ENCODE measurements around the gene WWOX.

The WWOX gene

DNA sequence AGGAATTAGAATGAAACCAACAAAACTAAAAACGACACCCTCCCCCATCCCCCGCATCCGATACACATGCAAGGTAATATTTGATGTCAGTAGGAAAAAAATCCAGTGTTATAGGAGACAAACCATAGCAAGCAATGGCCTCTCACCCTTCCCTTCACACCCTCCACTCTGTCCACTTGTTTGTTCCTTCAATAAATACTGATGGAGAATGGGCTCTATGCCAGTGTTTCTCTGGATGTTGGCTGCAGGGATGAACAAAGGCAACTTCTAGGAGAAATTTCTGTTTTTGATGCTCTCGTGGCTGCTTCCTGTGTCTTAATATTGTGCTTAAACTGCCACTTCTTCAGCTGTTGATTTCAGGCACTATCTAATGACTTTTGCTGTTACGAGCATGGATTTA is 98.8 kb downstream of the WWOX start:
- DNase-seq = no peak

DNA sequence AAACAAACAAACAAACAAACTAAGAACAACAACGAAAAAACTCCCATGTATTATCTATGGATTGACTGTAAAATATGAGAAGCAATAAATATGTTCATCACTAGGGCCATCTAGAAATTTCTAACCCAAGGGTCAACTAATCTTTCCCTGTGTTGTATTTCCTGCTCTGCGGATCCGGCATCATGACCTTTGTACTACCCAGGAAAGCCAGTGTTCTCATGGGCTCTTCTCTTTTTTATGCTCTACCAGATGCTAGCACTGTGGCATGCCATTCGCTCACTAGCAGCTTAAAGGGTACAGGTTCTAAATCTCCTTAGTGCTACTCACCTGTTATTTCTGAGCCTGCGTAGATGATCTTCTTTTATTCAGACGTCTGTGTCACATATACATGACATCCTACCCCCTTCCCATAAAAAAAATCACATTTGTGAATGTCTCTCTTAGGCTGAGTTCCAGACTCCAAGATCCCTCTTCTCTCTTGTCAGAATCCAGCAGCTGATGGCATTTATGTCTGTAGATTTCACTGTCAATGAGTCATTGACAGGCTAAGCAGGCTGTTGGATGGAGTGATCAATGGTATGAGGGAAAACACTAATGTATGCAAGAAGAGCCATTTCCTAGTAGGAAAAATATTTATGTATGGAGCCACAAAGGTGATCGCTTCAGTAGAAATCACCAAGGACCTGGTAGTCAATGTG is 100.0 kb downstream of the WWOX start:
- no peak for DNase-seq

DNA sequence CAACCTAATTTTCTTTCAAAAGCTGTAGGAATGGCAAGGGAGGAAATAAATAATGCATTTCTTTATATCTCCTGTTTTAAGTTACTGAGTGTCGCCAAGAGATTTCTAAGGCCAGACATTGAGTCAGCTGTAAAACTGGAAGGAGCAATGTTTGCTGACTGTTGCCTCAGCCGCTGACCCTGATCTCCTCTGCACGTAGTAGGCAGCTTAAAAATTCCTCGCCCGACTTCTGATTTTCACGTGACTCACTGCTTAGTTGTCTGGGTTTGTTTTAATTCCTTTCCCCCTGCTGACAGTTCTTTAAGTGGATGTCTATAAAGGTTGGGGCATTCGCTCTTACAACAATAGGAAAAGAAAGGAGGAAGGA is 100.6 kb downstream of the WWOX start:
- no peak for DNase-seq

DNA sequence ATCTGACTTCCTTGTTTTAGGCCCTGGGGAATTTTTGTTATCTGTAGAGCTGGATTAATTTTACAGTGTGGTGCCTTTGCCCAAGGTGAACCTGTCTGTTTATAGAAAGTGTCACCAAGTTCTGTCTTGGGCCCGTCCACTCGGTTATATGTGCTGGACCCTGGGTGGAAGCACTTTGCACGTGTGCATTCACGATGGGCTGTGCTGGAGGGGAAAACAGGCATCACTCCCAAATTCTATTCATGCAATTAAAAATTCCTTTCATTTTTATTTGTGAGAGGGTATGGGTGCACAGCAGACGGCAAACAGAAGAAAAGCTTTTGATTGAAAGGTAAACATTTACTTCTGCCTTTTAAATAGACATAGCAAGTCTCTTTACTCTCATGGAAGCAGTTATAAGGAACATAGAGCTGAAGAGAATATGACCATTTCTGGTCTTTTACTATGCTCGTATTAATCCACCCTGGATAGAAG is 101.2 kb downstream of the WWOX start:
- no peak for DNase-seq

DNA sequence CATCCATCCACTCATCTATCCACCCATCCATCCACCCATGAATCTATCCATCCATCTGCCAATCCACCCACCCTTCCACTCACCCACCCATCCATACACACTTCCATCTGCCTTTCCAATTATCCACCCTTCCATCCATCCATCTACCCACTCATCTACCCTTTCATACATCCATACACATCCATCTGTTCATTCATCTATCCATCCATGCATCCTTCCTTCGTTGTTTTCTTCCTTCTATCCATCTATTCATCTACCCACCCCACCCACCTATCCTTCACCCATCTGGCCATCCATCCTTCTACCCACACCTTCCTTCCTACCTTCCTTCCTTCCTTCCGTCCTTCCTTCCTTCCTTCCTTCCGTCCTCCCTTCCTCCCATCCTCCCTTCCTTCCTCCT is 106.1 kb downstream of the WWOX start:
- no peak for DNase-seq

DNA sequence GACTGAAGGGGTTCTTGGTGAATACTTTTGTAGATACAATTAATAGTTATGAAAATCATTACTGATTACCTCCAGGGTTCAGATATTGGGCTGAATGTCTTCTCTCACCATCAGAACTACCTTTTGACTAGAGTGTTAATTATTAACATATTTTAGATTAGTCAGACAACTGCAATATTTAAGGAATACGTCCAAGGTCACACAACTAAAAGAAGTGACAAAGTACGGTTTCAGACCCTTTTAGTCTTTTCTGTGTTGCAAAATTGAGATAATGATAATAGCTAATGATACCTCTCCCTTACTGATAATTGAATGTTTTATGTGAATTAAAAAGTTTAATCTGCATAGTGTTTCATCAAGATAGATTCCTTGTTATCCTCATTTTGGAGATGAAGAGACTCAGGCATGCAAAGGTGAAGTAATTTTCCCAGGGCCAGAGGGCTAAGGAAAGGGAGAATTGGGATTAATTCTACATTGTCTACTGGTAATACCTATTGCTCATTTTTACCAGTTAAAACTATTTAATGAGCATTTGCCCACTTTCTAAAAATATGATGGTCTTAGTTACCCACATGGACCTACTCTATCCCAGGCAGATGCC is 107.3 kb downstream of the WWOX start:
- DNase-seq = no peak

DNA sequence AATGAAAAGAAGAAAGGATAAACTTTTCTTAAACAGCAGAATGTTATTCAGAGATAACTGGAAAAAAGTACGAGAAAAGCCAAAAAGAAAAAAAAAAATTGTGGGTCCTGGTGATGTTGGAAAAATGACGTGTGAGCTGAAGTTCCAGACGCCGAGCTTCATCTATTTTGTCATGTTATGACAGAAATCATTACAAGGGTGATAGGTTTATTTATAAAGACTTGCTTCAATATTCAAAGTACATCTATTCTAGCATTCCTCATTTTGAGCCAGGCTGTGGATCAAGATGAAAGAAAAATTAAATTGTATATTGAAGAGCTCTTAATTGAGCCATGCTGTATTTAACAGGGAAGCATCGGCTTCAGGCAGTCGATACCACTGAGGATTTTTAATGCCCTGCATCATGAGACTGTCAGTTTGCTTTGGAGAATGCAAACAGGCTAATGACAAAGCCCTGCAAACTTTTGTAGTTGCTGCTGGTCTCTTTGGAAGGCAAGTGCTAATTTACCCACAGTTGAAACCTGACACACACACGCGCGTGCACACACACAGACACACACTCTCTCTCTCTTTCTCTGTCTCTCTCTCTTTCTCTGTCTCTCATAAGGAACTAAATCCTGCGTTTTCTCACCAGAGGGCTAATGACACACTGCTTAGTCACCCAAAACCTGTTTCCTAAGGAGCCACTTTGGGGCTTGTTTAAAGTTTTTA is 110.7 kb downstream of the WWOX start:
- DNase-seq = no peak

DNA sequence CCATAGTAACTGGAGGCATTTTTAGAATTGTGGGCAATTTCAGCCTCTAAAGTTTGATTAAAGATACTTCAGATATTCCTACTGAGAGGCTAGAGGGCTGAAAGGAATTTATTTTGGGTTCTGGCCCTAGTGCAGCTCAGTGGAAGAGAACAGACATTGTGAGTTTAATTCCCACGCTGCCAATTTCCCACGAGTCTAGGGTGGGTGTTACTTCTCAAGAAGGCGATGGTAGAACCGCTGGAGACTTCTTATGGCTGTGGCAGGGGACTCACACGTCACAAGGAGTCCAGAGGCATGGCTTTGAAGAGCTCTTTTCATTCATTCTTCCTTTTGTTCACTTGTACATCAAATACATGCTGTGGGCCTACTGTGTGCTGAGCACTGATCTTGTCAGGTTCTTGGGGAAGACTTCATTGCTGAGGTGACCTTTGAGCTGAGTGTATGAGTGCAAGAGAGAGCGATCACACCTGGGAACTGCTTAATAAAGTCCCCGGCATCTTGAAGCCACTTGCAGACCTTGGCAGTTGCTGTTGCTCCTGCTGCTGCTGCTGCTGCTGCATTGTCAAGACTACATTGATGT is 111.7 kb downstream of the WWOX start:
- no peak for DNase-seq

DNA sequence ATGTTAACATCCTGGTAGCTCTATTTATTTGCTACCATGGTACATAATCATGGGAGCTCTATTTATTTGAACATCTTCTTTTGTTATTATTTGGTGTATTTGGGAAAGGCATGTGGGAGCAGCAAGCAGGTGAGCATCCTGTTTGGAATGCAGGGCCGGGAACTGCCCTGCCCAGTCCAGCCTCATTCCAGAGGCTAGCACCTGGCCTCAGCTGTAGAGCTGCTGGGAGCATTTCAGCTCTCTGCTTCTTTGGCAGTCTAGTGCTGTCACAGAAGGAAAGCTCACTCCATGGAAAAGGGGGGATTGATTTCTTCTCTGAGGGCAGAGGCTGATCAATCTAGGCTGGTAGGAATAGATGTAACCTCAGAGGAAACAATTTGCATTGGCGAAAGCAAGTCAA is 112.5 kb downstream of the WWOX start:
- DNase-seq = no peak

DNA sequence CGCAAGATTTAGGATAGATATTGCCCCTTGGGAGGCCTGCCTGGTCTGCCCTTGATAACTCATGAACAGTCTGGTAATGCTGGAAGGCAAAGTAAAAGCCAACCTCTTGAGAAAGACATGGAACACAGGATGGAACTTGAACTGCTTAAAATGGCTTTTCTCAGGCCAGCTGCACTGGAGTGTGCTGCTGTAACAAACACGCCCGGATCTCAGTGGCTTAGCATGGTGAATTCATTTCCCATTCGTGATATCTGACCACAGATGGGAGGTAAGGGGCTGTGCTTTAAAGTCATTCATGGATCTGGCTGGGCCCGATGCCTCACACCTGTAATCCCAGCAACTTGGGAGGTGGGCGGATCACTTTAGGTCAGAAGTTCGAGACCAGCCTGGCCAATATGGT is 113.2 kb downstream of the WWOX start:
- DNase-seq = no peak

DNA sequence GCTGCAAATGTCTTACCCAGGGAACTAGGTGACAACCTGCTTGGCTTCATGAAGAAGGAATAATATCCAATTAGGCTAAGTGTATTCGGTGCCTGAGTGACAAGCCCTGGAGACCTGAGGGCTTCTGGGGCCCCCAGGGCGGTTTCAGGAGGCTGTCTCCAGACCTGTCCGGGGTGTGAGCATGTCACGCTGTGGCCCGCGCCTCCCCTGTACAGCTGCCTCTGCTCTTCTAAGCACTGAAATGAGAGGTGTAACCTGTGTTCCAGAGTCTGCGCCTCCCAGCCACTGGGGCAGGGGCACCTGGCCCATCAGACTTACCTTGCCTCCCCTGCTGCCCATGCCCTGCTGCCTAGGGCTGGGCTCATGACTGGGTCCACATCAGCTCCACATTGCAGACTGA is 114.3 kb downstream of the WWOX start:
- DNase-seq = no peak

DNA sequence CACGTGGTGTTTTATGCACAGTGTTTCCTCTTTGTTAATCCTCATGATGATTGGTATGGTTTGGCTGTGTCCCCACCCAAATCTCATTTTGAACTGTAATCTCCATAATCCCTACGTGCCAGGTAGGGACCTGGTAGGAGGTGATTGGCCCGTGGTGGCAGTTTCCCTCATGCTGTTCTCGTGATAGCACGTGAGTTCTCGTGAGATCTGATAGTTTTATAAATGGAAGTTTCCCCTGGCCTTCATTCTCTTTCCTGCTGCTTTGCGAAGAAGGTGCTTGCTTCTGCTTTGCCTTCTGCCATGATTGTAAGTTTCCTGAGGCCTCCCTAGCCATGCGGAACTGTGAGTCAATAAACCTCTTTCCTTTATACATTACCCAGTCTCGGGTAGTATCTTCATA is 115.8 kb downstream of the WWOX start:
- DNase-seq = no peak

DNA sequence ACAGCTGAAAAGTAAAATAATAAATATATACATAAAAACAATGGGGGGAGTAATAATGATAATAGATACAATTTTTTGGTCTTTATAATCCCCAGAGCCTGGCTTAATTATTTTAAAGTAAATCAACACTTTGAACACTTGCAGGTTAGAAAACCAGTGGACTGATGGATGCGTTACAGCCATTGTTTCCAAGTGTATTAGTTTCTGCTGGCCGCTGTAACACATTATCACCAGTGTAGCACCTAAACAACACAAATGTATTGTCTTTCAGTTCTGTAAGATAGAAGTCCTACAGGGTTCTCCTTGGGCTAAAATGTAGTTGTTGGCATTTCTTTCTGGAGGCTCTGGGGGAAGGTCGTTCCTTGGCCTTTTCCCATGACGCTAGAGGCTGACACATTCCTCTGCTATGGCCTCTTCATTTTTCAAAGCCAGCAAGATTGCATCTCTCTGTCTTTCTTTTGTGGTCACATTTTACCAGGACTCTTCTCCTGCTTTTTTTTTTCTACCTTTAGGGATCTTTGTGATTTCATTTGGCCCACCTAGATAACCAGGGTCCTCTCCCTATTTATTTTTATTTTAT is 116.8 kb downstream of the WWOX start:
- no peak for DNase-seq

DNA sequence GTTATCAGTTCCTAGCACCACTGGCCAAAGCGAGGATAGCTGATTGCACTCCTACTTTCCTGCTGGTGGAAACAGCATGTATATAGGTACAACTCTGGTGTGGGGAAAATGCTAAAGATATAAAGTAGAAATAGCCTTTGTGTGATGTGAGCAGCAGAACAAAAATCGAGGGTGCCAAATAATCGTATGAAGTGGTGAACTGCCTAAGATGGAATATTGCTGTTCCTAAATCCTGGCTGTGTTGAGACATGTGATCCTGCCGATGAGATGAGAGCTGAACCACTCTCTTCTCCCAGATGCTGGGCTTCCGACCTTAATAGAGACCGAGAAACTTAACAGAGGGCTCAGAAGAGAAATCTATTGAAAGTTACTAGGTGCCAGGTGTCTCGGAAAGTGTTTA is 117.8 kb downstream of the WWOX start:
- DNase-seq = no peak

DNA sequence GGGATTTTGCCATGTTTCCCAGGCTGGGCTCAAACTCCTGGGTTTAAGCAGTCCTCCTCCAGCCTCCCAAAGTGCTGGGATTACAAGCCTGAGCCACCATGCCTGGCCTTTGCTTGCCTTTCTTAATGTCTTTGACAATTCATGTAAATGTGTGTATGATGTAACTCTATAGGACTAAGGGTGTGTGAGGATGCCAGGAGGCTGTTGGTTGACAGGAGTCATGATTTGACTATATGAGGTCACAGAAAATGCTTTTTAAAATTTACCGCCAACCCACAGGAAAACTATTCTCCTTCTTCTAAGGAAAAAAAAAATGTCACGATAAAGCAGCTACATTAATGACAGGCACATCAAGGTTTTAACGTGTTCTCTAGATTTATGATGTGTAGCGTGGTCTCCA is 118.8 kb downstream of the WWOX start:
- no peak for DNase-seq

DNA sequence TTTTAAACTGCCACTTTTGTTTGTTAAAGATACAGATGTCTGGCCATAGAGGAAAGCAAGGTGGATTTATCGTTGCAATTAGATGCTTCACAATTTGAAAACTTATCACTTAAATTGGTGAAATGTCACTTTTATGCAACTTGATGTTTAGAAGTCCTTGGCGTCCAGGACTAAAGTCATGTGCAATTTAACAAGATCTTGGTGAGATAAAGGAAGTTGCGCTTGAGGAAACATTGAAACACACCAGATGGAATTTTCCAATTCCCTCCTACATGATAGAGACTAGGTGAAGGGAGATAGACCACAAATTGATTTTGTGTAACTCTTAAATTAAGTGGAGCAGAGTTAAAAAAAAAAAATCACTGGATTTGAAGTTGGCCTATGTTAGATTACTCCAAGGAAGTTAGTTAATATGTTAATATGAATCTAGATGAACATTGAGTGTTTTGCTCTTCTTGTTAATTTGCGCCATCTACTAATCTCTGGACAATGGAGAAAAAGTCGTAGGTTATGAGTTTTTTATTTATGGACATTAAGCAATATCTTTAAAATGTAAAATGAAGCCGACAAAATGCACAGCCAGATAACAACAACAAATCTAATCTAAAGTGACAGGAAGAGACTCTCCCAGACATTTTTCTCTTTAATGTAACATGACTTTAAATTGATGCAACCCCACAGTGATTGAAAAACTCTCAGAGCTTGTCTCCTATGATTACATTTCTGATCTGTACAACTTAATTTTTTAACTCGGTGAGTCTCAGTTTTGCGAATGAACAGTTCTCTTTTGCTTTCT is 119.6 kb downstream of the WWOX start:
- DNase-seq = no peak

DNA sequence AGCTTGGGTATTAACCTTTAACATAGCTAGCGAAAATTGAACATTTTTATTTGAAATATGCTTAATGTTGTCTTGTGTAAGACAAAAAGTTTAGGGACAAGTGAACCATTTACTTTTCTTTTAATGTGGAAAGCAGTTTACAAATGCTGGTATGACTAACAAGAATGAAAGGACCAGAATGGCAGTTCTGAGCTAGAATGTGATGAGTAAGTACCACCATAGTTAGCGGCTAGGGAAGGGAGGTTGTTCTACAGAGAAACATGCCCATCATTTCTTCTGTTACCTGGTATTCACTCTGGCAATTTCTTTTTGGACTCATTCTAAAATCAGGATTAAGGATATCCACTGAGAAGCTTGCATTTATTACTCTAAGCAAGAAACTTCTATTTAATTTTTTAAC is 121.1 kb downstream of the WWOX start:
- no peak for DNase-seq

DNA sequence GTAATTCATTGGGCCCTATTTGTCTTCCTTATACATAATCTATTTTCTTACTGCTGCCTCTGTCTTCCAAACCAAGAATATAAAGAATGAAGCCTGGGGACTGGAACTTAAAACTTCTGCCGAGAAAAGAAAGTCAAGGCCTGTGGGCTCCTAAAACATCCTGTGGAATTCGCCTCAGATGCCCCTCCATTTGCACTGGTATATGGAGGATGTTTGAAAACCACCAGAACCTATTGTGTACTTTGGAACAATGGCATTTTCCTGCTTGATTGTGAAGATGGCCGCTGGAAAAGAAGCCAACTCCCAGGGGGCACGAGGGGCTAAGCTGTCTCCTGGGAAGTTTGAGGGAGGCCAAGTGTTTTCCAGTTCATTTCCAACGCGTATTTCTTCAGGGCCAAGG is 122.4 kb downstream of the WWOX start:
- no peak for DNase-seq

DNA sequence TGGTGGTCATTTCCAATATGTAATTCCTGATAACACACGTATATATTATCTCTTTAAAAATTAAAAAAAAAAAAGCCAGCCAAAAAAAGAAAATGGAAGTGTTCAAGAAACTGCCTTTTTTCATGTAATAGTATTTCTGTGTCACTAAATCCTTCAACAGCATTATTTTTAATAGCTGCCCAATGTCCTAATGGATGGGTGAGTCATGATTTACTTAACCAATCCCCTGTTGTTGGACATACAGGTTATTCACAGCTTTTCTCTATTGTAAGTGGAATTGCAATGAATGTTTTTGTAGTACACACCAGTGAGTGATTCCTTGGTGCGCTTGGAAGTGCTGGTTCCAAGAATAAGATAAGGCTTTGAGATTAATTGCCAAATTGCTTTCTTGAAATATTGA is 124.9 kb downstream of the WWOX start:
- DNase-seq = no peak

DNA sequence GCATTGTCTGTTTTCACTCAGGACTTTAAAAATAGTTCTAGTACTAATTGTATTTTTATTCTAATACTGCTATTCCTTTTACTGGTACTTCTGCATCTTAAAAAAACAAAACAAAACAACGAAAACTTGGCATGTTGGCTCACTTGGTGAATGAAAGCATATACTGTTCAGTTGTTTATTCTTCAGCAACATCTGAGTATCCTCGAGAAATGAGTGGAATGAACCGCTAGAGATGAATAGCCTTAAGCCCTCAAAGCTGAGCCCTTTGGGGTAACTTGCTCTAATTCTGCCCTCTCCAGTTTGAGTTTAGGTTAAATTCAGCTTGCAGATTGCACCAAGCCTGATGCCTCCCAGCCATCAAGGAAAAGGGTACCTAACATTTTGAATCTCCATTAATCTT is 126.5 kb downstream of the WWOX start:
- no peak for DNase-seq

DNA sequence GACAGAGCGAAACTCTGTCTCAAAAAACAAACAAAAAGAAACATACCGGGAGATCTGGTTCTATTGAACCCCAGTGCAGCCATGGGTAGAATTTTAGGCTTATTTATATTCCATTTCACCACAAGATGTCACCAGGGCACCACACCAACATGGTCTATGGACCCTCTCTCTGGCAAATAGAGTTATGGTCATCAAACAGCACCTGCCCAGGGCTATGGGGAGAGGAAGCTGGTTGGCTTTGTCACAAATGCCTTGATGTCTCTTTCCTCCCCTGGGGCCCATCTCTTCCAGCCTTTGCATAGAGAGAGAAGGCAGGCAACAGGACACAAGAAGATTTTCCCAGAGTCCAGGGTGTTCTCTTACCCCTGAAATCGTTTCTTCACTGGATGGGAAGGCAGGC is 128.4 kb downstream of the WWOX start:
- no peak for DNase-seq

DNA sequence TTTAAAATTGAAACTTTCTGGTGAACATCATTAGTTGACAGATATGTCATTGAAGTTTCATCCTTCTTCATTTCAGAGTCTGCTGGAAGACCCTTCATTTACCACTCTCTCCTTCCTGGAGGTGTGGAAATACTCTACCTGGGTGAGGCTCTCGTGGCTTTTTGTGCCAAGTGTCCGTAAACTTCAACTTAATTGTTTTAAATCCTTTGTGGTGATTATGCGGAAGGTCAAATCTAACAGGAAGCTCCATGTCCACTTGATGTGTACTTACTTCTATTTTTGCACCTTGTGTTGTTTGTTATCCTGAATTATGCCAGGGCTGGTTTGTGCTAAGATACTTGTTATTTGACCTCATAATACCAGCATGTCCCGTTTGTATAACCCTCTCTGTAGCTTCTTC is 129.2 kb downstream of the WWOX start:
- no peak for DNase-seq

DNA sequence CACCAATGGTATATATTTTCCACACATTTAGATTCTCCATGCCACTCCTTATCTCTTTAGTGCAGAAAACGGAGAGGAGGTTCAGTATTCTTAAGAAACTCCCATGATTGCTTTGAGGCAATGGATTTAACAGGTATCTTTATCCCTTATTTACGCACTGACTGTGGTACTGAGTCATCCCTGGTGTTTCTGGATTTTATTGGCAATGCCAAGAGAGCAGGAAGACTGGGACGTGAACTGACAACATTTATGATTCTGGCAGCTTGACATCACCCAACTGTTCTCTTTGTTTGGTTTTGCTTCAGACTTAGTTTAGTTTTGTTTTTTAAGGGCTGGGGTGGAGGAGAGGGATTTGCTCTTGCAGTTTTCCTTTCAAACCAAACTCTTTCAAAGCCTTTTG is 131.4 kb downstream of the WWOX start:
- no peak for DNase-seq
